Measurements from ENCODE around the gene LMNTD2. TPM values are rescaled to one million over a fixed set of nuclear protein-coding genes. Genes with fewer than 3 reads are reported as not detected.

The LMNTD2 gene
- total RNA-seq, 1 donor from 2014 or later: 5.9 TPM

- intact Hi-C loops (cut with DNase I): no loop called here
- TF ChIP-seq CTCF (IDR thresholded peaks at IDR 0.05): no peak
- H3K4me3 ChIP-seq: no peak overlapping the region
- ATAC-seq: no peak
- no peaks in the 10 kb centered on the region for H3K4me1 ChIP-seq
- no peak for DNase-seq
- peaks cover 67% of the 10 kb centered on the region for H3K36me3 ChIP-seq
- no peaks in the 10 kb centered on the region for H3K27me3 ChIP-seq
- H3K27ac ChIP-seq: no peak overlapping the region
- no peaks in the 10 kb centered on the region for H3K9me3 ChIP-seq
Measured at GRCh38 chr11:584287-584686, 23.7 kb upstream of the LMNTD2 start.

- TF ChIP-seq CTCF (IDR thresholded peaks at IDR 0.05): no peak
- intact Hi-C loops (cut with DNase I): no loop called here
- no peak for ATAC-seq
- Histone ChIP-seq H3K9me3 (no peaks in the 10 kb centered on the region), H3K4me1 (peaks cover 18% of the 10 kb centered on the region), H3K36me3 (peaks cover 42% of the 10 kb centered on the region), H3K4me3 (no peak overlapping the region), H3K27me3 (no peaks in the 10 kb centered on the region), H3K27ac (no peak overlapping the region)
- no peak for DNase-seq
Measured at GRCh38 chr11:581752-582151, 21.2 kb upstream of the LMNTD2 start.

GRCh38 chr11:581342-581741 is 20.8 kb upstream of the LMNTD2 start:
- no peaks in the 10 kb centered on the region for H3K9me3 ChIP-seq
- peaks cover 18% of the 10 kb centered on the region for H3K4me1 ChIP-seq
- no peak overlapping the region for H3K27ac ChIP-seq
- no peaks in the 10 kb centered on the region for H3K27me3 ChIP-seq
- H3K36me3 ChIP-seq: peaks cover 38% of the 10 kb centered on the region
- no peak for TF ChIP-seq CTCF (IDR thresholded peaks at IDR 0.05)
- ATAC-seq (no peak), DNase-seq (no peak)
- intact Hi-C loops (cut with DNase I): no loop called here
- no peak overlapping the region for H3K4me3 ChIP-seq

GRCh38 chr11:579830-580601 is 19.5 kb upstream of the LMNTD2 start:
- Histone ChIP-seq H3K27ac (no peak overlapping the region), H3K4me1 (peaks cover 24% of the 10 kb centered on the region)
- no peak for TF ChIP-seq CTCF (IDR thresholded peaks at IDR 0.05)

GRCh38 chr11:578276-579035 is 17.9 kb upstream of the LMNTD2 start:
- H3K4me1 ChIP-seq: peaks cover 26% of the 10 kb centered on the region
- no peak for TF ChIP-seq CTCF (IDR thresholded peaks at IDR 0.05)
- intact Hi-C loops (cut with DNase I): no loop called here
- ATAC-seq (no peak), DNase-seq (no peak)
- H3K36me3 ChIP-seq: peaks cover 19% of the 10 kb centered on the region
- H3K27ac ChIP-seq: no peak overlapping the region
- H3K4me3 ChIP-seq: peak overlapping the region; percentile 89
- no peaks in the 10 kb centered on the region for H3K27me3 ChIP-seq
- H3K9me3 ChIP-seq: no peaks in the 10 kb centered on the region

More at GRCh38 chr11:579830-580601, 19.5 kb upstream of the LMNTD2 start:
- H3K4me3 ChIP-seq: no peak overlapping the region
- intact Hi-C loops (cut with DNase I): no loop called here
- ATAC-seq (no peak), DNase-seq (no peak)
- peaks cover 35% of the 10 kb centered on the region for H3K36me3 ChIP-seq
- H3K9me3 ChIP-seq: no peaks in the 10 kb centered on the region
- no peaks in the 10 kb centered on the region for H3K27me3 ChIP-seq
